Breast epithelium (tissue), 3 donors: Measurements from ENCODE around the gene TAS1R3.
"Not testable (repeated sequence)": the region's sequence is repeated elsewhere in the genome, so short reads cannot be mapped to it uniquely, and the experiment has no call there.

Source experiments
- POLR2A ChIP-seq: fragments of 450-650 bp; IDR thresholded peaks from one replicate; pipeline ENCODE4 v1.6.1; 2016; ENCODE audit warnings: antibody characterized with exemption, mild to moderate bottlenecking, moderate library complexity
- POLR2AphosphoS5 ChIP-seq, 3 donors: sonication (generic); formaldehyde crosslinking; IDR thresholded peaks; one replicate each; pipeline ENCODE4 v1.6.1; 2017; ENCODE audit warnings: antibody characterized with exemption in 3 of 3
- TF ChIP-seq, protein P1 (sequence below), 3 donors: fragments of 450-650 bp; IDR thresholded peaks; one replicate each; pipeline ENCODE4 v1.5.1; 2016 to 2017; ENCODE audit warnings: antibody characterized with exemption in 3 of 3, mild to moderate bottlenecking in 3 of 3, moderate library complexity in 3 of 3

GRCh38 chr1:1316199-1316598 lies 14.9 kb upstream of the TAS1R3 start:
- TF ChIP-seq, protein P1, sequence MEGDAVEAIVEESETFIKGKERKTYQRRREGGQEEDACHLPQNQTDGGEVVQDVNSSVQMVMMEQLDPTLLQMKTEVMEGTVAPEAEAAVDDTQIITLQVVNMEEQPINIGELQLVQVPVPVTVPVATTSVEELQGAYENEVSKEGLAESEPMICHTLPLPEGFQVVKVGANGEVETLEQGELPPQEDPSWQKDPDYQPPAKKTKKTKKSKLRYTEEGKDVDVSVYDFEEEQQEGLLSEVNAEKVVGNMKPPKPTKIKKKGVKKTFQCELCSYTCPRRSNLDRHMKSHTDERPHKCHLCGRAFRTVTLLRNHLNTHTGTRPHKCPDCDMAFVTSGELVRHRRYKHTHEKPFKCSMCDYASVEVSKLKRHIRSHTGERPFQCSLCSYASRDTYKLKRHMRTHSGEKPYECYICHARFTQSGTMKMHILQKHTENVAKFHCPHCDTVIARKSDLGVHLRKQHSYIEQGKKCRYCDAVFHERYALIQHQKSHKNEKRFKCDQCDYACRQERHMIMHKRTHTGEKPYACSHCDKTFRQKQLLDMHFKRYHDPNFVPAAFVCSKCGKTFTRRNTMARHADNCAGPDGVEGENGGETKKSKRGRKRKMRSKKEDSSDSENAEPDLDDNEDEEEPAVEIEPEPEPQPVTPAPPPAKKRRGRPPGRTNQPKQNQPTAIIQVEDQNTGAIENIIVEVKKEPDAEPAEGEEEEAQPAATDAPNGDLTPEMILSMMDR (IDR thresholded peaks at IDR 0.05), result not testable (repeated sequence)
- not testable (repeated sequence) for TF ChIP-seq POLR2A; POLR2AphosphoS5 (IDR thresholded peaks at IDR 0.05)
